GM18858 (cell line): Measurements from ENCODE around the gene DNAJC30.

Experiments
- ATAC-seq: cut with Tn5 transposase; IDR thresholded peaks from one replicate; pipeline ENCODE4 v1.9.1; 2021; ENCODE audit not compliant: unreplicated experiment

Gene DNAJC30

DNA sequence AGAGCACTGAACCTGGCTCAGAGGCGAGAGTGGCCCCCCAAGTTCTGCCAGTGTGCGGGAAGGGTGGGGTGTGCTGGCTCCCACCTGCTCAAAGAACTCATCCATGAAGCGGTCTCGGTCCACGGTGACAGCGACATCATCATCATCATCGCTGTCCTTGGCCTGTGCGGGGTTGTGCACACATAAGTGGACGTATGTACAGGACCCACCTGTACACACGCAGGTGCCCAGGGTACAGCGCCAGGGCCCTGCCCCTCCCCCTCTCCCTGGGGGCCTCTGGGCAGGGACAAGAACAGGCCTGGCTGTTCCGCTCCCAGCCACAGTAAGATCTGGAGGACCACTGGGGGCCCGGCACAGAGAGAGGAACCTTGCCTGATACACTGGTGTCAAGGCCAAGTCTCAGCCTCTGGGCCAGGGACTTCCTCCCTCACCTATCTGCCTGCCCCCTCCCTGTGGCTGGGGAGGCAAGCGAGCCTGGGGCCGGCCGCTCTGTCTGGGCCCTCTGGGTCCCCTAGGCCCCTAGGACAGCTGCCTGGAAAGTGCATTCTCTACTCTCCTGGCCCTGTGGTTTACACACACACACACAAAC, 25.8 kb upstream of the DNAJC30 start:
- ATAC-seq, result no peak

DNA sequence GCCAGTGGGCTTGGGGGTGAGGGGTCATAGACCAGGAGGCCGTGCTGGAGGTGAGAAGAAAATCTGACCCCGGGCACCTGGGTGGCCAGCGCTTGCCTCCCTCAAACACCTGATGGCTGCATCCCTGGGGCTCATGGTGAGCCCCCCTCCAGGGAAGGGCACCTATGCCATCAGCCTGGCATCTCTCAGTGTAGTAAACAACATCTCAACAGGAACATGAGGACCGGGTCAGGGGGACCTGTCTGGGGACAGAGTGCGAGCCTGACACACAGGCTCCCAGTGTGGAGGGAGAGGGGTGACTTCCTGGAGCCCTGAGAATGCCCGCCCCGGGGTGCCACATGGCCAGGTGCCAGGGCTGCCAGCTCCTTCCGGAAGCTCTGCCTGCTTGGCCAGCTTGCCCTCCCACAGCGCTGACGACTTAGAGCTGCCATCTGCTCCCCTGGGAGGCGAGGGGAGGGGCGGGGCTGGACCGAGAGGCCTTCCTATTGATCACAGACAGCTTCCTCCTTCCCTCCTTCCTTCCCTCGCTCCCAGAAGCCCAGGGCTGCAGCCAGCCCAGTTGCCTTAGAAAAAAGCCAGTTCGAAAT, 23.9 kb upstream of the DNAJC30 start:
- no peak for ATAC-seq

DNA sequence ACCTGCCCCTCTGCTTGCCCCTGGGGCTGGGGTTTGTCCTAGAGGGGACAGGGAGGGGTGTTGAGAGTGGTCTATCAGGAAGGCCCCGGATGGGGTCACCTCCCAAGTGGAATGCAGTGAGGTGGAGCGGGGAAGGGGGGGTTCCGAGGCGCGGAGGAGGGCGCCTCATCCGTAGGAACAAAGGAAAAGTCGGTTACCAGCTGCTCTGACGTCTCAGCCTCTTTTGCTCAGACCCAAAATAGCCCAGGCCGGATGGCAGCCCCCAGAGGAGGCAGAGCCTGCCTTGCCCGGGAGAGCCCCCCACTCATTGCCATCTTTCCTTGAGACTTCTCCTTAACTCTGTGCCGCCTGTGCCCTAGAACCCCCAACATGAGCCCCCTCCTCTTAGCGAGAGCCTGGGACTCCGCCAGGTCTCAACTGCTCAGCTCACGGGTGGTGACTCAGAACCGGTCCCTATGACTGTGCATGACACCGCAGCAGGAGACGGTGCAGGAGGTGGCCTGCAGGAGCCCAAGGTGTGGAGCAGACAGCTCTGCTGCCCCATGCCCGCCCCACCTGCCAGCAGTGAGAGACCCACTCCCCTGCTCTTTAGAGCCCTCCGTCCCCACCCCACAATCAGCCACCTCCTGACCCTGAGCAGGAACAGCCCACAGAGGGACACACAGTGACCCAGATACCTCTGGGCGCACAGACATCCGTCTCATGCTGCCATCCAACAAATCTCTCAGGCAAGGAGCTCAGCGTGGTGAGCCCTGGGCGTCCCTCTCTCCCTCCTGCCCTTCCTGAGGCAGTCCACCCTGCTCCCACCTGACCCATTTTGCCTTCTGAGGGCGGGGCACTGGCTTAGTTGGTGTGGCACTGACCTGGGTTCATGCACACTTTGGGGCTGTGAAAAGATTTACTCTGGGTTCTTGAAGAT, 23.1 kb upstream of the DNAJC30 start:
- no peak for ATAC-seq

DNA sequence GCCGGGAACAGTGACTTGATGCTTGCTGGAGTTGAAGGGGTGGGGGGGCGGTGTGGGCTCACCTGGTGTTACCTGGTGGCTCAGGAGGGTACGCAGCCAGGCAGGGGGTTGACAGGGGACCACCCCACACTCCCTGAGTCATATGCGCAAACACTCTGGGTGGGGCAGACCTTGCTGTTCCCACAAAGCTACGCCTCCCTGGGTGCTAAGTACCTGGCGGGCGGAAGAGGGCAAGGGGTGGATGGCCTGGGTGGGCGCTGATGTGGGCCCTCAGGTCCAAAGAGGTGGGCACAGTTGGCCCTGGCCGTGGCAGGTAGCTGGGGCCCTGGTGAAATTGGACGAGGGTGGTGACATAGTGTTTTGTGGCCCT, 22.3 kb upstream of the DNAJC30 start:
- no peak for ATAC-seq

DNA sequence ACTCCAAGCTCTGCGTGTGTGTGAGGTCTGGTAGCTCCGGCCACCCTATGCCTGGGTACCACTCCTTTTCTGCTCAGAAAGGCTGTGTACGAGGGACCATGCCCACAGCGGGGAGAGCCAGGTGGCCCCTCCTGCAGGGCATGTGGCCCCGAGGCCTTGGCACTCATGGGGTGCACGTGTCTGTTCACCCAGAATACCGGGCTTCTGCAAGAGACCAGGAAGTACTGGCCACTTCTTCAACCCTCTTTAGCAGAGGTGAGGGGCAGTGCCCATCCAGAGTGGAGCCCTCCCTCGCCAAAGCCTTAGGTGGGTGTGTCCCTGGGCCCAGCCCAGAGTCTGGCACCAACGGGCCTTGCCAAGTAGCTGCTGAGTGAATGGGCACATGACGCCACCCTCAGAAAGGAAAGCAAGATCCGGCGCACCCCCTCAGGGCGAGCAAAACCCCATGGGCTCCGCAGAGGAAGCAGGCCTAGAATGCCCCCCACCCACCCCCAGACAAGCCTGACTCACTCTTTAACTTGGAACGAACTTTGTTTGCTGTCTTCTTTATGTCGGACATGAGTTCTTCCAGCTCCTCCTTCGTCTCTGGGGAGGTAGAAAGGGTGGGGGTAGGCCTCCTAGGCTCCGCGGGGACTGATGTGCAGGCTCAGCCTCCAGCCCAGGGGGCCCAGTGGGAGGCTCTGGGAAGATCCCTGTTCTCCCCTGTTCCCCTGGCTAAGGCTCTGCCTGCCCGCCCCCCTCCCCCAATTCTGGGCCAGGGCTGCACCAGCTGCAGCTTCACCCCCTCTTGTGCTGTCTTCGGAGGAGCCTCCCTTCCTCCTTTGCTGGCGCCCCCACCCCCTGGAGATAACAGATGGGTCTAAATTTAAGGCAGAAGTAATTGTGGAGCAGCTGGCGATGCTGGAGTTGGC, 21.6 kb upstream of the DNAJC30 start:
- no peak for ATAC-seq

DNA sequence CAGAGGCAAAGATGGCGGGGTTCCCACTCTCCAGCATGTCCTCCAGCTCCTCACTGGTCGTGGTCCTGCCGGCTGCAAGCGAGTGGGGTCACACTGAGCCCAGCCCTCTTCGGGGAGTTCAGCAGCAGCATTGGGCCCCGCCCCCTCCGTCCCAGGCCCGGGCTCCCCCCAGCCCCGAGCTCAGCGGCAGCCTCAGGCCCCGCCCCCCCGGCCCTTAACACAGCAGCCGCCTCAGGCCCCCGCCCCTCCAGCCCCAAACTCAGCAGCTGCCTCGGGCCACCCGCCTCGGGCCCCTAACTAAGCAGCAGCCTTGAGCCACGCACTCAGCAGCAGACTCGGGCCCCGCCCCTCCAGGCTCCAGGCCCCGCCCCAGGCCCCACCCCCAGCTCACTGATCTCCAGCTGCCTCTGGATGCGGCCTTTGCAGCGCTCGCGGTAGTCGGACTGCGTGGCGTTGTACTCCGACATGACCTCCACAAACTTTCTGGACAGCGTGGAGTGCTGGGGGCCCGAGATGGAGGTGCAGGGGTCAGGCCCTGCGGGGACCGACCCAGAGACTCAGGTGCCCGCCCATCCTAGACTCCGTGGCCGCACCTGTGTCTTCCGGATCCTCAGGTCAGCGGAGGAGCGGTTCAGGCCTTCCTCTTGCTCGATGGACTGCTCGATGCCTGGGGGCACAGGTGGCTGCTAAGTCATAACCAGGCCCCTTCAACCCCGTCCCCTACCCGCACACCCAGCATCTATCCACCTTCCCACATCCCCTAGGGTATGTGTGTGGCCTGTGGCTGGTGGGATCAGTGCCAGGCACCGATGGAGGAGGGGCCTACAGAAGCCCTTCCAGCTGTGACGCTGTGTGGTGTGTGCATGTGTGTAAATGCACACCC, 20.7 kb upstream of the DNAJC30 start:
- ATAC-seq, result no peak

DNA sequence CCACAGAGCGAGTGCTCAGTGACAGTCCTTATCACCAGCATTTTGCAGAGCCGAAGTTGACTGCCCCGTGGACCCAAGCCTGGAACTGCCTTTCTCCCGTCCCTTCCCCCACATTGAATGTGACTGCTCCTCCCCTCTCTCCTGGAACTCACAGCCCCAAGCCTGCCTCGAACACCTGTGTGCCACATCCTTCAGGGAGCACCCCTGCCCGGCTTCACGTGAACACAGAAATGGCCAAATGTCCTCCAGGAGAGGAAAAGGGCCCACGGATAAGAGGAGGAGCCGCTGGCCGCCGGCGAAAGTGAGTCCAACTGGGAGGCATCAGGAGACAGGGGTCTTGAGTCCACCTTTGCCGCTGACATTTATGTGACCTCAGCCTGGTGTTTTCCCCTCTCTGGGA, 20.0 kb upstream of the DNAJC30 start:
- no peak for ATAC-seq

DNA sequence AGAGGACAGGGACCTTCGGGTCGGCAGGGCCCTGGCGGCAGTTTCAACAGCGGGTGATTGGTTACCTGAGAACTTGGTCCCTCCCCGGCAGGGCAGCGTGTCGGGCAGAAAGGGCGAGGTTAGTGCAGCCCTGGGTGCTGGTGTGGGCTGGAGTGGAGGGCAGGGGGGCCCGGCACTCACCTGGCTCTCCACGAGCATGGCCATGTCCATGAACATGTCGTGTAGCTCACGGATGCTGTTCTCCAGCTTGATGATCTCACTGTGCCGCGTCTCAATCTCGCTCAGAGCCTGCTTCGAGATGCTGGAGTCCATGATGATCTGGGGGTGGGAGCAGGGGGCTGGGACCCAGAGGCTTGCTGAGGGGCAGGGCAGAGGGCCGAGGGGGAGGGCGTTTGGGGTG, 19.4 kb upstream of the DNAJC30 start:
- ATAC-seq, result no peak

DNA sequence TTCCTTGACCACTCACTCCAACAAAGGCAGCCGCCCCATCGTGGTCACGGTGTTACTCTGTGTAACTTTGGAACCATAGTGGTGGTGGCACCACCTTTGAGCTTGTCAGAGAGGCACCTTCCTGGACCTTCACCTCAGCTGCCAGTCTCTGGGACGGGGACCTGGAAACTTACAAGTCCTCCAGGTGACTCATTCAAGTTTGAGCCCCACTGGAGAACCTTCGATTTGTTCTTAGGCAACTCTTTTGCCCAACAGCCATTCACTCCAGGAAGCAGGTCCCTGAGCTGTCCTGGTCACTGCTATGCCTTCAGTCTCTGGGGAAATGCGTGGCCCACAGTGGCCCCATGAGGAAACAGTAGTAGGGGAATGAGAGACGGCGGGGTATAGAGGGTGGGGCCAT, 19.0 kb upstream of the DNAJC30 start:
- no peak for ATAC-seq

DNA sequence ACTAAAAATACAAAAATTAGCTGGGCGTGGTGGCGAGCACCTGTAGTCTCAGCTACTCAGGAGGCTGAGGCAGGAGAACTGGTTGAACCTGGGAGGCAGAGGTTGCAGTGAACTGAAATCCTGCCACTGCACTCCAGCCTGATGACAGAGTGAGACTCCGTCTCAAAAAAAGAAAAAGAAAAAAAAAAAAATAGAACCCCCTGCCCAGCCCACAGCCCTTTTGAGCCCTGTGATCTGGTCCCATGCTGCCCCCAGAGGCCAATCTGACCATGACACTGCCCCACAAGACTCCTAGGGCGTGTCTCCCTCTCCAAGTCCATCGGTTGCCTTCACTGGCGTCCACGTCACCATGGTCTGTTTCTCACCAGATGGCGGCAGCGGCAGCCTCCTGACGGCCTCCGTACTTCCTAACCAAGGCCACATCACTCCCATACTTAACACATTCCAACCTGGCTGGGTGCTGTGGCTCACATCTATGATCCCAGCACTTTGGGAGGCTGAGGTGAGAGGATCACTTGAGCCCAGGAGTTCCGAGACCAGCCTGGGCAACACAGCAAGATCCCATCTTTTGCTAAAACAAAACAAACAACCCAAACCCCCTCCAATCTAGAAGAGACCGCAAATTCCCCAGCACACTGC, 18.2 kb upstream of the DNAJC30 start:
- ATAC-seq, result no peak

DNA sequence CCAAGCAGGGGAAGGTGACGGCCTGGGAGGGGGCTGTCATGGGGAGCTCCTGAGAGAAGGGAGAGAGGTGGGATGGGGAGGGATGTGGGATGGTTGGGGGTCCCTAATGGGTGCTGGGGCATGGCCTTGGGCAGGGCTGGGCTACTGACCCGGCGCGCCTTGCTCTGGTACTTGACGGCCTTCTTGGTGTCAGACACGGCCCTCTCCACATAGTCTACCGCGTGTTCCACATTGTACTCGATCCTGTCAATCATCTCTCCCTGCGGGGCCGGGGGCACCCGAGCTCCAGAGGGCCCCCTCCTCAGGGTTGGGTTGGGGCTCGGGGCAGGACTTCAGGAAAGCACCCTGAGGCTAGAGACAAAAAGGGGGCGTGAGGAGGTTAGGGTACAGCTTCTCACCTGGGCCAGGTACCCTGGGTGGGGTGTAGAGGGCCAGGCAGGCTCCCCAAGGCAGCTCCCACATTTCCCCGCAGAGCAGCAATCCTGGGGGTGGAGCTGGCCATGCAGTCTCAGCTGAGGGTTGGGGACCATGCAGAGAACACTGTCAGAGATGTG, 17.4 kb upstream of the DNAJC30 start:
- ATAC-seq, result no peak

DNA sequence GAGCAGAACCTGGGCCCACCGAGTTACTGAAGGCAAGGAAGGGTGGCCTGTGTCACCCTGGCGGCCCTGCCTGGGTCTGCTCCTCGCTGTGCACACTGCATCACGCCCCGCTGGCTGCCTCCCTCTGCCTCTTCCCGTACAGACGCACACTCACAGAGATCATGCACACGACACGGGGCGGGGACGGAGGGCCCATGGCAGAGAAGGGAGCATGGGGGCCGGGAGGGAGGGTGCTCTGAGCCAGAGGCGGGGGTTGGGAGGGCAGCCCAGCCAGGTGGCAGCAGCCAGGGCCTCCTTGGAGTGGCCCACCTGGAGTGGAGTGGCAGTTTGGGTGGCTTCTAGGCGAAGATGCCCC, 16.8 kb upstream of the DNAJC30 start:
- ATAC-seq, result no peak

DNA sequence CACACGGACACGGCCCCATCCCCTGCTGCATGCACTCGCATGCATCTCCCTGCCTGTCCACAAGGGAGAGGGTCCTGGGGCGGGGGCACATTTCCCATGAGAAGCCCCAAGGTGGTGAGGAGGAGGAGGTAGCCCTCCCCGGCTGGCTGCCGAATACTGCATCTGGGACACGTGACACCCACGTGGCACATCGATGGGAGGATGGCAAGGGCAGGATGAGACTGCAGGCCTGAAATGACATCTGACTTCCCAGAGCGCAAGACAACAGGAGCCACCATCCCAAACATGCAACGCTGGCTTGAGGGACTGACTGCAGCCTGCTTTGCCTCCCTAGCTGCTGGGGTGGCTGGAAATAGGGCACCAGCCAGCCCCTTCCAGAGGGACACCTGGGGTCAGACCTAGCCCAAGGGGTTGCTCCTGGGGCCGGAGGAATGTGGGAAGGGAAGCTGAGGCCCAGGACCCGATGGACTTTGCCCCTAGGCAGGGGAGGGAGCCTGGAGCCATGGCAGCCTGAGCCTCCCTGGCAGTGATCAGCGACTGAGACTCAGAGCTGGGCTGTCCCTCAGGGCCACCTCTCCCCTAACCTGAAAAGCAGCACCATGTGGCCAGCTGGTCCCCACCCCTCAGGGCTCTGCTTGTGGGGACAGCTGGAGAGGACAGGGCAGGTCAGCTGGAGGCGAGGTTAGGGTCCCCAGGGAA, 16.3 kb upstream of the DNAJC30 start:
- no peak for ATAC-seq

DNA sequence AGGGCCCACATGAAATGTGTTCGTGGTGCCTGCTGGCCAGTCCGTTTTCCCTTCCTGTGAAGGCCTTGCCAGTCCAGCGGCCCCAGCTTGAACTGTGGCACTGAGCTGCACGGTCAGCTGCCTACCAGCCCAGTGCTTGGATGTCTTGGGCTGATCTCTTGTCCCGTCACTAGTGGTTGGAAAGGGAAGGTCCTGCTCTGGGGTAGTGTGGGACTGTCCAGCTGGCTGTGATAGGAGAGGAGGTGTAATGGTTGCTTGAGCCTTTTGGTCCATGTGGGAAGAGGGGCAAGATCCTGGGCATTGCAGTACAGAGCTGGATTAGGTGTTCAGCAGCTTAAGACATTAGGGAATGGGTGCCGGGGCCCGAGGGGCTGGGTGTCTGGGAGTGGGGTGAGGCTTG, 15.2 kb upstream of the DNAJC30 start:
- no peak for ATAC-seq

DNA sequence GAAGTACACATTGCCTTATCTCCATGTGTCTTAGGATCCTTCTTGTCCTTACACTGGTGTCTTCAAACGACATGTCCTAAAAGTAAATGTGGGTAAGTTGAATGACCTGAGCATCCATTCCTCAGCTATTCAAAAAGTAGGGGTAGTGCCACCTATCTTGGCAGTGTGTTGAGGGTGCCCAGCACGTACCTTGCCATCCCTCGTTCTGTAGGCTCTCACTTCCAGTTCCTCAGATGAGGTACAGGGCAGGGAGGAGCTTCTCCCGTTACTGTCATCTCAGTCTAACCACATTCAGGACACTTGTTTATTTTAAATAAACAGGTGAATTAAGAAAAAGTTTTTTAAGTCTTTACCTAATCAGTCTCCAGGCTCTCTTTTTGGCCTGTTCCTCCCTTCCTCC, 13.1 kb upstream of the DNAJC30 start:
- ATAC-seq, result no peak

DNA sequence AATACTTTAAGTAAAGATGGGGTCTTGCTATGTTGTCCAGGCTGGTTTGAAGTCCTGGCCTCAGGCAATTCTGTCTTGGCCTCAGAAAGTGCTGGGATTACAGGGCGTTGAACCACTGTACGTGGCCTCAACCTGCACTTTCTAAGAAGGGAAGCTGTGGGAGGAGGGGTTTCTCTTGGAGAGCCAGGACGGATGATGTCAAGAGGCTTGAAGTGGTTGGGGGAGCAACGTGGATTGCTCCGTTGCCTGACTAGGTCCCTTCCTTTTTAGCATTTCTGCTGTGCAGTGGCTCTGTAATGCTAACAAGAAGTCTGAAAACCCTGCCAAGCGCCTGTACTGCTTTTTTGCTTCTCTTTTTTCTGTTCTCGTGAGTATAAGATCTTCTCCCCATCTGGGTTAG, 7.4 kb upstream of the DNAJC30 start:
- no peak for ATAC-seq

DNA sequence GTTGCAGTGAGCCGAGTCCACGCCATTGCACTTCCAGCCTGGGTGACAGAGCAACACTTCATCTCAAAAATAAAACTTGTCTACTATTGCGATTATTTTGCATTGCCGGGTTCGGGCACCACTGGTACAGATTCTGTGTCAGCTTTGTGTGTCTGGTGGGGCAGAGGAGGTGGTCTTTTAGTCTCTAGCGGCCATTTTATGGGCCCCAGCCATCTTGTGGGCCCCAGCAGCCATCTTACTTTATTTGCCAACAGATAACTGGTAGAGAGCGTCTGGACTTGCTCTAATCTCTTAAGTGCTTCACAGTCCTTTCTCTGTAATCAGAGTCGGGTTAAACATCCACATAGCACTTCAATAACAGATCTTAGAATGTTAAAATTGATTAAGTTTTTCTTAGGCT, 5.0 kb upstream of the DNAJC30 start:
- ATAC-seq, result no peak

DNA sequence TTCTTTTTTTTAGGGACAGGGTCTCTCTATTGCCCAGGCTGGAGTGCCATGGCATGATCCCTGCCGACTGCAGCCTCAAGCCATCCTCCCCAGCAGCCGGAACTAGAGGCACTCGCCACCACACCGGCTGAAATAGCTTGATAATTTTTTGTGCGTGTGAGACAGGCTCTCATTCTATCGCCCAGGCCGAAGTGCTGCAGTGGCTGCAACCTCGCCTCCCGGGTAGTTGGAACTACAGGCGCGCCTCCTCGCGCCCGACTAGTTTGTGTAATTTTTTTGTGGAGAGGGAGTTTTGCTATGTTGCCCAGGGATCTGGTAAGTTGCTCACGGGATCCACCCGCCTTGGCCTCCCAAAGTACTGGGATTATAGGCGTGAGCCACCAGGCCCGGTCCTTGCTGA, 2.1 kb upstream of the DNAJC30 start:
- no peak for ATAC-seq
